ENCODE results near the gene WDR43.

- TF ChIP-seq, protein P1, sequence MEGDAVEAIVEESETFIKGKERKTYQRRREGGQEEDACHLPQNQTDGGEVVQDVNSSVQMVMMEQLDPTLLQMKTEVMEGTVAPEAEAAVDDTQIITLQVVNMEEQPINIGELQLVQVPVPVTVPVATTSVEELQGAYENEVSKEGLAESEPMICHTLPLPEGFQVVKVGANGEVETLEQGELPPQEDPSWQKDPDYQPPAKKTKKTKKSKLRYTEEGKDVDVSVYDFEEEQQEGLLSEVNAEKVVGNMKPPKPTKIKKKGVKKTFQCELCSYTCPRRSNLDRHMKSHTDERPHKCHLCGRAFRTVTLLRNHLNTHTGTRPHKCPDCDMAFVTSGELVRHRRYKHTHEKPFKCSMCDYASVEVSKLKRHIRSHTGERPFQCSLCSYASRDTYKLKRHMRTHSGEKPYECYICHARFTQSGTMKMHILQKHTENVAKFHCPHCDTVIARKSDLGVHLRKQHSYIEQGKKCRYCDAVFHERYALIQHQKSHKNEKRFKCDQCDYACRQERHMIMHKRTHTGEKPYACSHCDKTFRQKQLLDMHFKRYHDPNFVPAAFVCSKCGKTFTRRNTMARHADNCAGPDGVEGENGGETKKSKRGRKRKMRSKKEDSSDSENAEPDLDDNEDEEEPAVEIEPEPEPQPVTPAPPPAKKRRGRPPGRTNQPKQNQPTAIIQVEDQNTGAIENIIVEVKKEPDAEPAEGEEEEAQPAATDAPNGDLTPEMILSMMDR (optimal IDR thresholded peaks at IDR 0.05 in 1 of 3, IDR thresholded peaks at IDR 0.05 in 1 of 3, conservative IDR thresholded peaks at IDR 0.05 in 1 of 3; ENCODE audit: extremely low read depth in 1 of 3, insufficient read depth in 2 of 3, low read length in 3 of 3) = no peak
- no peak for TF ChIP-seq EZH2 (IDR thresholded peaks at IDR 0.05; ENCODE audit: low read length)
Measured at GRCh38 chr2:28979041-28979440, 84.6 kb downstream of the WDR43 start.
